SK-N-DZ (cell line): Measurements from ENCODE around the gene CGB5. TPM values are rescaled to one million over a fixed set of nuclear protein-coding genes. Genes with fewer than 3 reads are reported as not detected.
"Not testable (repeated sequence)": the region's sequence is repeated elsewhere in the genome, so short reads cannot be mapped to it uniquely, and the experiment has no call there.

Source experiments
- DNase-seq: peaks from one replicate; pipeline ENCODE4 v3.0.0-alpha.2; 2015; ENCODE audit warnings: low spot score
- polyA plus RNA-seq, 2 experiments: library from polyadenylated mRNA; depleted of rRNA; stranded (reverse); fragments of >200 nt; gene quantifications; 2 replicates each; pipeline ENCODE4 v1.2.3, GENCODE V29; 2014

Gene CGB5
- not detected in 2 replicates for polyA plus RNA-seq (2014; cell fraction: cytosol; rRNA removed)
- not detected in 2 replicates for polyA plus RNA-seq (2014; cell fraction: nucleus; rRNA removed)

GRCh38 chr19:49043548-49043947 lies at the start of gene CGB5:
TSS of gene CGB5 (plus strand) at chr19:49043848. CDS start at chr19:49044210, 362 bp downstream.
- not testable (repeated sequence) for DNase-seq

GRCh38 chr19:48994035-48994386 lies 49.6 kb upstream of the CGB5 start:
- no peak for DNase-seq

- DNase-seq, result peak; percentile 54
These were observed 45.7 kb upstream of the CGB5 start for GRCh38 chr19:48997972-48998371.

- no peak for DNase-seq
These were observed 43.9 kb upstream of the CGB5 start for GRCh38 chr19:48999481-49000325.

- DNase-seq, result no peak
These were observed 39.5 kb upstream of the CGB5 start for GRCh38 chr19:49004133-49004532.

GRCh38 chr19:49004964-49005614 lies 38.6 kb upstream of the CGB5 start:
- no peak for DNase-seq

GRCh38 chr19:49006905-49007304 lies 36.7 kb upstream of the CGB5 start:
- no peak for DNase-seq

- DNase-seq, result no peak
These were observed 33.8 kb upstream of the CGB5 start for GRCh38 chr19:49009828-49010227.

GRCh38 chr19:49010453-49010852 lies 33.2 kb upstream of the CGB5 start:
- DNase-seq, result no peak

- no peak for DNase-seq
These were observed 32.5 kb upstream of the CGB5 start for GRCh38 chr19:49011194-49011593.

- no peak for DNase-seq
These were observed 29.4 kb upstream of the CGB5 start for GRCh38 chr19:49014123-49014869.

- no peak for DNase-seq
These were observed 28.8 kb upstream of the CGB5 start for GRCh38 chr19:49014870-49015255.

GRCh38 chr19:49016067-49016839 lies 27.4 kb upstream of the CGB5 start:
- no peak for DNase-seq

GRCh38 chr19:49017041-49017665 lies 26.5 kb upstream of the CGB5 start, which contains the start of gene LHB:
TSS of gene LHB (minus strand) at chr19:49017091. CDS start at chr19:49017081, 10 bp downstream.
- DNase-seq, result no peak

- DNase-seq, result peak; percentile 37
These were observed 25.8 kb upstream of the CGB5 start for GRCh38 chr19:49017666-49018351.

- DNase-seq, result not testable (repeated sequence)
These were observed 25.0 kb upstream of the CGB5 start for GRCh38 chr19:49018388-49019241.

GRCh38 chr19:49019242-49019932 lies 24.3 kb upstream of the CGB5 start:
- DNase-seq, result peak; percentile 38

- no peak for DNase-seq
These were observed 23.3 kb upstream of the CGB5 start for GRCh38 chr19:49020342-49020741.
